Cardiac muscle cell (in vitro differentiated cells and primary cell): ENCODE data around the gene ARMC5. TPM values are rescaled to one million over a fixed set of nuclear protein-coding genes. Genes with fewer than 3 reads are reported as not detected.

Source experiments
- DNase-seq, 2 donors: peaks; one replicate each; pipeline versions ENCODE4 v3.0.0 to v3.0.0-alpha.2; 2010 to 2017; ENCODE audit warnings: low read depth in 1 of 2, low spot score in 1 of 2
- H3K27ac ChIP-seq: fragments of 200-600 bp; sonication (generic); 2 replicates; pipeline ENCODE4 v1.5.1; 2016
- H3K27me3 ChIP-seq: fragments of 200-600 bp; sonication (generic); 2 replicates; pipeline ENCODE4 v1.6.0; 2016; ENCODE audit warnings: control low read depth
- H3K36me3 ChIP-seq: fragments of 200-600 bp; sonication (generic); 2 replicates; pipeline ENCODE4 v1.5.1; 2016; ENCODE audit warnings: control low read depth
- H3K4me1 ChIP-seq: fragments of 200-600 bp; sonication (generic); 2 replicates; pipeline ENCODE4 v1.8.1; 2017; ENCODE audit warnings: low read depth, mild to moderate bottlenecking, mixed run types
- H3K4me3 ChIP-seq: fragments of 200-600 bp; sonication (generic); 2 replicates; pipeline ENCODE4 v1.5.1; 2016; ENCODE audit warnings: mild to moderate bottlenecking
- H3K9me3 ChIP-seq: fragments of 200-600 bp; sonication (generic); 2 replicates; pipeline ENCODE4 v1.5.1; 2017; ENCODE audit warnings: low read depth, mild to moderate bottlenecking, control low read depth
- polyA plus RNA-seq: library from polyadenylated mRNA; unstranded; fragments of >200 nt; fragmentation: Nextera tagmentation; extraction: Ambion mirVana; gene quantifications from 2 replicates; pipeline ENCODE4 v1.2.1, GENCODE V29; 2016
- total RNA-seq: library from RNA; depleted of rRNA; stranded (reverse); fragments of >200 nt; gene quantifications from 2 replicates; pipeline ENCODE4 v1.2.3, GENCODE V29; 2016
- TF ChIP-seq, protein P1 (sequence below): IDR thresholded peaks from 2 replicates; pipeline ENCODE4 v1.5.1; 2012; ENCODE audit warnings: low read depth, mild to moderate bottlenecking, low read length

The ARMC5 gene
- total and polyA plus RNA-seq, 2 experiments from 2014 or later = 21.7 to 26.0 TPM

- Histone ChIP-seq H3K4me1 (no peaks in the 10 kb centered on the region), H3K27ac (no peak overlapping the region), H3K36me3 (peaks cover 16% of the 10 kb centered on the region), H3K27me3 (peaks cover 1% of the 10 kb centered on the region), H3K9me3 (no peaks in the 10 kb centered on the region), H3K4me3 (no peak overlapping the region)
- DNase-seq = no peak
- TF ChIP-seq, protein P1, sequence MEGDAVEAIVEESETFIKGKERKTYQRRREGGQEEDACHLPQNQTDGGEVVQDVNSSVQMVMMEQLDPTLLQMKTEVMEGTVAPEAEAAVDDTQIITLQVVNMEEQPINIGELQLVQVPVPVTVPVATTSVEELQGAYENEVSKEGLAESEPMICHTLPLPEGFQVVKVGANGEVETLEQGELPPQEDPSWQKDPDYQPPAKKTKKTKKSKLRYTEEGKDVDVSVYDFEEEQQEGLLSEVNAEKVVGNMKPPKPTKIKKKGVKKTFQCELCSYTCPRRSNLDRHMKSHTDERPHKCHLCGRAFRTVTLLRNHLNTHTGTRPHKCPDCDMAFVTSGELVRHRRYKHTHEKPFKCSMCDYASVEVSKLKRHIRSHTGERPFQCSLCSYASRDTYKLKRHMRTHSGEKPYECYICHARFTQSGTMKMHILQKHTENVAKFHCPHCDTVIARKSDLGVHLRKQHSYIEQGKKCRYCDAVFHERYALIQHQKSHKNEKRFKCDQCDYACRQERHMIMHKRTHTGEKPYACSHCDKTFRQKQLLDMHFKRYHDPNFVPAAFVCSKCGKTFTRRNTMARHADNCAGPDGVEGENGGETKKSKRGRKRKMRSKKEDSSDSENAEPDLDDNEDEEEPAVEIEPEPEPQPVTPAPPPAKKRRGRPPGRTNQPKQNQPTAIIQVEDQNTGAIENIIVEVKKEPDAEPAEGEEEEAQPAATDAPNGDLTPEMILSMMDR = no peak
These were observed 34.3 kb downstream of the ARMC5 start for GRCh38 chr16:31493506-31494125.

DNA sequence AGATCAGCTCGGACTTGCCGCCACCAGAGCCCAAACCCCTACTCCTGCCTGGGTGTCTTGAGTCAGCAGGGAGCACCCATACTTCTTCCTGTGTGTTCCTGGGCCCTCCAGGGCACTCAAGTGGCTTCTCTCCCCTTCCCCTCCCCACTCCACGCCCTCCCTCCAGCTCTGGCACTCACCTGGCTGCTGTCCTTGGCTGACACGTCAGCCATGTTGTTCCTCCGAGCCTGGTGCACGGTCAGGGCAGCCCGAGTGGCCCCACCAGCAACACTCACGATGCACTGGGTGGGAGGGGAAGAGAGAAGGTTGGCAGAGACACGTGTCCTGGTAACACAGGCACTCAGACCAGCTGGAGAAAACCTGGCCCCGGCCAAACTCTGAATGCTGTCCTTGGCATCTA lies 37.4 kb downstream of the ARMC5 start:
- TF ChIP-seq, protein P1 = no peak

DNA sequence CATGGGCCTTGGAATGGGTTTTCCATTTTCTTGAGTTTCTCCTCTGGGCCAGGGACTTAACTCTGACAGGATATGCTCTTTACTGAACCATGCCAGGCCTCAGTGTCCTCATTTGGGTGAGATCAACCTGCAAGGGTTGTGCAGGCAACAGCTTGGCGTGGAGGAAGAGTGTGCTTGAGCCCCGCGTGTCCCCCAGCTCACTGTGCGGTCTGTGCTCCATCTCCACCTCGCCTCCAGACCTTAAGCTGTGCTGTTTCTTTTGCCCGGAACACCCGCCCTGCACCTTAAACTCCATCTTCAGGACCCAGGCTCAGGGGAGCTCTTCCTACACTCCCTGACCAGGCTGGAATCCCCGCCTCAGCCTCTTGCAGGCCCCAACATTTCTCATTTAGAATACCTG lies 39.2 kb downstream of the ARMC5 start:
- no peak overlapping the region for H3K27ac ChIP-seq
- H3K9me3 ChIP-seq = no peaks in the 10 kb centered on the region
- no peak overlapping the region for H3K4me3 ChIP-seq
- peaks cover 7% of the 10 kb centered on the region for H3K36me3 ChIP-seq
- H3K27me3 ChIP-seq = no peaks in the 10 kb centered on the region
- no peak for DNase-seq
- no peaks in the 10 kb centered on the region for H3K4me1 ChIP-seq
- TF ChIP-seq, protein P1 = no peak

More for the DNA sequence above, 37.4 kb downstream of the ARMC5 start:
- Histone ChIP-seq H3K27me3 (no peaks in the 10 kb centered on the region), H3K4me1 (no peaks in the 10 kb centered on the region), H3K27ac (no peak overlapping the region), H3K9me3 (no peaks in the 10 kb centered on the region), H3K4me3 (no peak overlapping the region), H3K36me3 (peaks cover 16% of the 10 kb centered on the region)
- DNase-seq = no peak

DNA sequence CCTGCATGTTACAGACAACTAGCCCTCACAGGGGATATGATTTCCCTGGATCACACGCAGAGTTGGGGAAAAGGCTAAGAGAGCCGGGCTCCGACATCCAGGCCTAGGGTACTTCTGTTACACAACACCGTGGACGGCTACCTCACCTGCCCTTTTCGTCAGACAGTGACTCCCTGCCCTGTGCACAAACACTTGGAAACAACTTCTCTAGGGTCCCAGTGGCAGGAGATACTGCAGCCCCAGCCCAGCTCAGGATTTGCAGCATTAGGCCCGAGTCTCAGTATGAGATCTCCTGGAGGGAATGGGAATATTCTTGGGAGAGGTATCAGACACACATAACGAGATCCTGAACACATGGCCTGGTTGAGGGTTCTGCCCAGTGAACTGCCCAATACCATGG lies 40.6 kb downstream of the ARMC5 start:
- Histone ChIP-seq H3K36me3 (peaks cover 7% of the 10 kb centered on the region), H3K4me3 (no peak overlapping the region), H3K27me3 (no peaks in the 10 kb centered on the region), H3K9me3 (no peaks in the 10 kb centered on the region), H3K27ac (no peak overlapping the region), H3K4me1 (no peaks in the 10 kb centered on the region)
- DNase-seq = no peak
- TF ChIP-seq, protein P1 = no peak

DNA sequence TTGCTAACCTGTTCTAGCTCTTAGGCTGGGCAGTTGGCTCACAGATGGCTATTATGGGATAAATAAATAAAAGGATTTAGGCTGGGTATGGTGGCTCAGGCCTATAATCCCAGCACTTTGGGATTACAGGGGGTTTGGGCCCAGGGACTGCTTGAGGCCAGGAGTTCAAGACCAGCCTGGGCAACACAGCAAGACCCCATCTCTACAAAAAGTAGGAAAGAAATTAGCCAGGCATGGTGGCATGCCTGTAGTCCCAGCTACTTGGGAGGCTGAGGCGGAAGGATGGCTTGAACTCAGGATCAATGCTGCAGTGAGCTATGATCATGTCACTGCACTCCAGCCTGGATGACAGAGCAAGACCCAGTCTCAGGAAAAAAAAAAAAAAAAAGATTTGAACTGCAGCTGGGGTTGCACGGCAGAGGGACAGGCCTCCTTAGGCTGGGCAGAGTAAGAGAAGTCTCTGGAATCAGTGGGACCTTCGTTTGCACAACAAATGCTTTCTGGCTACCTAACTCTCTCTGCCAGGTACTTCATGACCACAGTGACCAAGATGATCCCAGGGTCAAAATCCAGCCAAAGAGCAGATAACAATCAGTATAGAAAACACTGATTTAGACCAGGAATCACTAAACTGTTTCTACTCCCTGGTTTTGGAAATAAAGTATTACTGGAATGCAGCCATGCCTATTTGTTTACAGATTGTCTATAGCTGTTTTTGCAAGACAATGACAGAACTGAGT lies 42.1 kb downstream of the ARMC5 start:
- H3K9me3 ChIP-seq = no peaks in the 10 kb centered on the region
- no peak for DNase-seq
- peaks cover 7% of the 10 kb centered on the region for H3K36me3 ChIP-seq
- no peak overlapping the region for H3K4me3 ChIP-seq
- H3K27ac ChIP-seq = no peak overlapping the region
- no peaks in the 10 kb centered on the region for H3K4me1 ChIP-seq
- TF ChIP-seq, protein P1 = no peak
- H3K27me3 ChIP-seq = no peaks in the 10 kb centered on the region
